A673 (cell line): Measurements from ENCODE around the gene PRKCA. TPM values are rescaled to one million over a fixed set of nuclear protein-coding genes. Genes with fewer than 3 reads are reported as not detected.

Experiments
- BruUV-seq: library from RNA; stranded (reverse); fragments of 400-500 nt; replicated peaks from 2 replicates; lab custom pipeline; 2021; lab: Mats Ljungman, UMichigan
- CTCF ChIA-PET: fragments of 300-600 bp; sonication (Branson Sonifier 250); formaldehyde crosslinking; loops from one replicate; lab custom pipeline; 2022; ENCODE audit warnings: antibody characterized with exemption; lab: Charles Lee
- POLR2A ChIA-PET: fragments of 300-600 bp; sonication (Branson Sonifier 250); formaldehyde crosslinking; loops from one replicate; lab custom pipeline; 2022; ENCODE audit warnings: antibody characterized with exemption; ENCODE audit not compliant: low non-redundant PET; lab: Charles Lee
- DNase-seq: peaks from one replicate; pipeline ENCODE4 v3.0.0-alpha.2; 2015; ENCODE audit warnings: low spot score
- H3K27ac ChIP-seq: fragments of 200-600 bp; sonication (generic); 2 replicates; pipeline ENCODE4 v1.5.1; 2016; ENCODE audit warnings: mixed run types, low read depth, mild to moderate bottlenecking, mixed read lengths, antibody characterized with exemption, low read length; ENCODE audit not compliant: poor library complexity, severe bottlenecking
- H3K27me3 ChIP-seq: fragments of 200-600 bp; sonication (generic); replicated peaks from 2 replicates; pipeline ENCODE4 v1.6.1; 2017; ENCODE audit warnings: mixed run types, low read depth, mild to moderate bottlenecking, mixed read lengths, antibody characterized with exemption, low read length; ENCODE audit not compliant: insufficient read depth, poor library complexity
- H3K36me3 ChIP-seq: fragments of 200-600 bp; sonication (generic); 2 replicates; pipeline ENCODE4 v1.6.1; 2016; ENCODE audit warnings: mixed run types, mild to moderate bottlenecking, mixed read lengths, antibody characterized with exemption, low read length; ENCODE audit not compliant: insufficient read depth, poor library complexity, severe bottlenecking
- H3K4me1 ChIP-seq: fragments of 200-600 bp; sonication (generic); 2 replicates; pipeline ENCODE4 v1.6.1; 2017; ENCODE audit warnings: mixed run types, mild to moderate bottlenecking, mixed read lengths, antibody characterized with exemption, low read length; ENCODE audit not compliant: insufficient read depth, poor library complexity, severe bottlenecking
- H3K4me3 ChIP-seq: fragments of 200-600 bp; sonication (generic); 2 replicates; pipeline ENCODE4 v1.5.1; 2016; ENCODE audit warnings: low read depth, mixed run types, mild to moderate bottlenecking, mixed read lengths, low read length; ENCODE audit not compliant: poor library complexity, severe bottlenecking
- H3K9me3 ChIP-seq: fragments of 200-600 bp; sonication (generic); 2 replicates; pipeline ENCODE4 v1.6.1; 2016; ENCODE audit warnings: mixed run types, low read depth, mild to moderate bottlenecking, mixed read lengths, antibody characterized with exemption, low read length; ENCODE audit not compliant: poor library complexity, severe bottlenecking
- CTCF ChIP-seq: fragments of 300-800, 200-600 bp; sonication (generic); conservative IDR thresholded peaks from 2 replicates; pipeline ENCODE4 v1.5.1; 2017; ENCODE audit warnings: low read depth, mild to moderate bottlenecking, antibody characterized with exemption, low read length, moderate library complexity, mixed read lengths
- EZH2 ChIP-seq: fragments of 200-600 bp; sonication (generic); IDR thresholded peaks from 2 replicates; pipeline ENCODE4 v1.6.1; 2017; ENCODE audit warnings: borderline replicate concordance, low read depth, mild to moderate bottlenecking, mixed read lengths, antibody characterized with exemption, low read length; ENCODE audit not compliant: poor library complexity, severe bottlenecking
- intact Hi-C: fragments of 100-400 bp; cut with micrococcal nuclease; formaldehyde crosslinking; loops from one replicate; pipeline ENCODE4 v1.10.0; 2022; ENCODE audit not compliant: unreplicated experiment
- total RNA-seq: library from RNA; stranded (reverse); gene quantifications from 2 replicates; pipeline ENCODE4 v1.2.3, GENCODE V29; 2021

Gene PRKCA
- total RNA-seq, 1 experiment from 2014 or later = 16.3 TPM

- no peak for DNase-seq
- Histone ChIP-seq H3K9me3 (no peaks in the 10 kb centered on the region), H3K27ac (no peak overlapping the region), H3K36me3 (no peaks in the 10 kb centered on the region), H3K4me1 (no peaks in the 10 kb centered on the region), H3K4me3 (no peak overlapping the region), H3K27me3 (no peaks in the 10 kb centered on the region)
- ChIA-PET POLR2A (no interaction called here), CTCF (interaction anchor here (0.6 kb wide), 1 partner anchor 15 kb away, joined by 3 read pairs; no protein-coding TSS in a partner anchor)
- intact Hi-C loops = loop anchor here (10.0 kb wide), 1 partner anchor 59 kb away; no protein-coding TSS in a partner anchor
- BruUV-seq = no TSS peak
- TF ChIP-seq CTCF (no peak), EZH2 (no peak)
Measured at GRCh38 chr17:66485309-66485947, 183.0 kb downstream of the PRKCA start.

- Histone ChIP-seq H3K27ac (no peak overlapping the region), H3K27me3 (no peaks in the 10 kb centered on the region), H3K9me3 (no peaks in the 10 kb centered on the region), H3K4me1 (peaks cover 3% of the 10 kb centered on the region), H3K36me3 (no peaks in the 10 kb centered on the region), H3K4me3 (no peak overlapping the region)
- POLR2A ChIA-PET = no interaction called here
- no TSS peak for BruUV-seq
- CTCF ChIA-PET = no interaction called here
- DNase-seq = no peak
- intact Hi-C loops = loop anchor here (10.0 kb wide), 1 partner anchor 58 kb away; no protein-coding TSS in a partner anchor
- TF ChIP-seq CTCF (no peak), EZH2 (no peak)
Measured at GRCh38 chr17:66487121-66487520, 184.7 kb downstream of the PRKCA start.

- no peaks in the 10 kb centered on the region for H3K9me3 ChIP-seq
- no peak overlapping the region for H3K27ac ChIP-seq
- H3K4me3 ChIP-seq = no peak overlapping the region
- ChIA-PET CTCF (no interaction called here), POLR2A (no interaction called here)
- no TSS peak for BruUV-seq
- intact Hi-C loops = loop anchor here (10.0 kb wide), 1 partner anchor 57 kb away; no protein-coding TSS in a partner anchor
- H3K36me3 ChIP-seq = no peaks in the 10 kb centered on the region
- H3K4me1 ChIP-seq = peaks cover 11% of the 10 kb centered on the region
- no peak for DNase-seq
- TF ChIP-seq EZH2 (no peak), CTCF (no peak)
- H3K27me3 ChIP-seq = no peaks in the 10 kb centered on the region
Measured at GRCh38 chr17:66487981-66488468, 185.6 kb downstream of the PRKCA start.
